Inflammatory macrophage treated with lipopolysaccharide for 1 hour (primary cell): ENCODE measurements around the gene PNPLA7.

Experiments
- DNase-seq, 2 donors: peaks; one replicate each; pipeline ENCODE4 v3.0.0-alpha.2; 2020 to 2022

Gene PNPLA7

GRCh38 chr9:137432687-137433348 lies 117.4 kb downstream of the PNPLA7 start:
- no peak for DNase-seq

- no peak for DNase-seq
These were observed 118.7 kb downstream of the PNPLA7 start for GRCh38 chr9:137431416-137431931.

GRCh38 chr9:137430723-137431415 lies 119.3 kb downstream of the PNPLA7 start:
- no peak for DNase-seq

DNA sequence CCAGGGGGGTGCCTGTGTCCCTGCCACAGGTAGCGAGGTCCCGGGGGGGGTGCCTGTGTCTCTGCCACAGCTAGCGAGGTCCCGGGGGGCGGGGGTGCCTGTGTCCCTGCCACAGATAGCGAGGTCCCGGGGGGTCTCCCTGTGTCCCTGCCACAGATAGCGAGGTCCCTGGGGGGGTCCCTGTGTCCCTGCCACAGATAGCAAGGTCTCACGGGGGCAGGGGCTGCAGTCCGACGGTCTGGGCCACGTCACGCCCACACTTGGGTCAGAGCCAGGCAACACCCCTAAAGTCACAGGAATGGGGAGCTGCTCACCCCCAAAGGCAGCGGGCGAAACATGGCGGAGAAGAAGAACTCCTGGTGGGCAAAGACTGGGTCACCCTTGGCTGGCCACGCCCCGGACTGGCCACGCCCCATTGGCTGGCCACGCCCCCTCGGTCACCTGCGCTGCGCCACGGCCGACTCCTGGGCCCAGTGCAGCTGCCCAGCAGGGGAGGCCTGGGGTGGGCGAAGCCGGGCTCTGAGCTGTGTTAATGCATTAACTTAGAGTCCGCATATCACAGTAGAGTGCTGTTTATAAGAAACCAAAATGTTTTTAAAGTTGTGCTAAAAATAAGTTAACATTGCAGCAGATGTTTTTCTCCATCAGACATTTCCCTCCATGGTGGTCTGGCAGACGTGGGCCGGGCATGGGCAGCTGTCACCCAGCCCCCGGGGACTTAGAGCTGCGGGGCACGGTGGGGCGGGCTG lies 120.1 kb downstream of the PNPLA7 start:
- no peak for DNase-seq

- no peak for DNase-seq
These were observed 120.7 kb downstream of the PNPLA7 start for GRCh38 chr9:137429546-137429890.

DNA sequence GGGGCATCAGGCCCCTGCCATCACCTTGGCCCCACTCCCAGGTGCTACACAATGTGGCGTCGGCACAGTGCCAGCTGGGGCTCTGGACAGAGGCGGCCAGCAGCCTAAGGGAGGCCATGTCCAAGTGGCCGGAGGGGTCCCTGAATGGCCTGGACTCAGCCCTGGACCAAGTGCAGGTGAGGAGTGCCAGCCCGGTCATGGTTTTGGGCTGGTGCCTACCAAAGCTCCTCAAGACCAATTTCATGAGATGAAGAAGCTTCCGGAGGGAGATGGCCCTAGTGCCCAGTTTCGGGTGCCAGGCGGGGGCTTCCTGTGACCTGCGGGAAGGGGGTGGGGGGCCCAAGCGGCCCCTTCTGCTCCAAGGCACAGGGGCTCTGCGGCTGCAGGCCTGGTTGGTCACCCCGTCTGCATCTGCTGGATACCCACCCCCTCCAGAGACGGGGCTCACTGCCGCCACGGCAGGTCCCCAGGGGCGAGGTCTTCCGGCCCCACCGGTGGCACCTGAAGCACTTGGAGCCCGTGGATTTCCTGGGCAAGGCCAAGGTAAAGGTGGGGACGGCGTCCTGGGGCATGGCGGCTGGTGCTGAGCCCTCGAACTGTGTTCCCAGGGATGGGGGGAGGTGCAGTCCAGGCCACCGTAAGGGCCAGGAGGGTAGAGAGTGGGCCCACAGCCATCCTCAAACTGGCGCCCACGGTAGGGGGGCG lies 121.2 kb downstream of the PNPLA7 start:
- DNase-seq: no peak

- no peak for DNase-seq
These were observed 121.9 kb downstream of the PNPLA7 start for GRCh38 chr9:137428311-137428630.

- DNase-seq: no peak
These were observed 122.5 kb downstream of the PNPLA7 start for GRCh38 chr9:137427454-137428310.

DNA sequence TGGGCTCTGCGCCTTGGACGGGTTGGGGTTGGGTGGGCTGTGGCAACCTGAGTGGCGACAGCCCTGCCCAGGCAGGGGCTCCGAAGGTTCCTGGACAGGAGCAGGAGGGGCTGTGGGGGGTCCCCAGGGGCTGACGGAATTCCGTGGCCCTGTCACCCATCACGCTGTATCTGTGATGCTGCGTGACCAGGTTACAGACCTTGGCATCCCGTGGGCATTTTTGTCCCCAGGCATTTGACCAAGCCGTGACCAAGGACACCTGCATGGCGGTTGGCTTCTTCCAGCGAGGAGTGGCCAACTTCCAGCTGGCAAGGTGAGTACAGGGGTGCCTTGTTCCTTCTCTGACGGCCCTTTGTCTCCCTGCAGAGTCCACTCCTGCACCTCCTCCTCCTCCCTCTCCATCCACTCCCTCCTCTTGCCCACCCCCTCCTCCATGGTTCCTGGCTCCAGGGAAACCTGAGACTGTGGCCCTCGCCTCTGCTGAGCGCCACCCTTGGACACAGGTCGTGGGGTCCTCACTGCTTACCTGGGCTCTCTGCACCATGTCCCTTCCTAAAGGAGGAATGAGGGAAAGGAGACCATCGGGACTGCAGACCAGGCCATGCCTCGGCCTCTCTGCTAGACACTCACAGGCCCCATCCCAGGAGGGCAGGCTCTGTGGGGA lies 124.1 kb downstream of the PNPLA7 start:
- no peak for DNase-seq

DNA sequence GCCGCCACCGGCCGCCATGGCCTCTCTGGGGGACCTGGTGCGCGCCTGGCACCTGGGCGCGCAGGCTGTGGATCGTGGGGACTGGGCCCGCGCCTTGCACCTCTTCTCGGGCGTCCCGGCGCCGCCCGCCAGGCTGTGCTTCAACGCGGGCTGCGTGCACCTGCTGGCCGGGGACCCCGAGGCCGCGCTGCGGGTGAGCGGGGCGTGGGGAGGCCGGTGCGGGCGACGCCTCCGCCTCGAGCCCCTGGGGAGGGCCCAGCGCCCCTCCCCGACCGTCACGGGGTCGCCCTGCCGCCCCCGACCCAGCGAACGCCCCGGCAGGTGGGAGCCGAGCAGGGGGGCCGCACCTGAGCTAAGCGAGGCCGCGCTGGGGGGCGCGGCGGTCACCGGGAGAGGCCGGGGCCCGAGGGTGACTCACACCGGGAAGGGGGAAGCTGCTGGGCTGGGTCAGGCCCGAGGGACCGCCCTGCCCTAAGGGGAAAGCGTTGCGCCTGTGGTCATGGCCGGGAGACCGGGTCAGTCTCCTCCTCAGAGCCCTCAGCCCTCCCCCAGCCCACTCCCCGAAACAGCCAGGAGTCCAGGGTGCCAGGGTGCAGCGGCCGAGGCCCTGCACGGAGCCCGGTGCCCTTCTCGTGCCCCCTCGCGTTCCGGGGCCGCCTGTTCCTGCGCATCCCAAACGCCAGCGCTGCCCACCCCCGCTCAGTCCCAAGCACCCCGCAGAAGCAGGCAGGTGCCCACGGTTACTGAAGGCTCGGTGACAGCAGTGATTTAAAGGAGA lies 126.5 kb downstream of the PNPLA7 start:
- peak in 1 of 2 donors; percentile 17 for DNase-seq

DNA sequence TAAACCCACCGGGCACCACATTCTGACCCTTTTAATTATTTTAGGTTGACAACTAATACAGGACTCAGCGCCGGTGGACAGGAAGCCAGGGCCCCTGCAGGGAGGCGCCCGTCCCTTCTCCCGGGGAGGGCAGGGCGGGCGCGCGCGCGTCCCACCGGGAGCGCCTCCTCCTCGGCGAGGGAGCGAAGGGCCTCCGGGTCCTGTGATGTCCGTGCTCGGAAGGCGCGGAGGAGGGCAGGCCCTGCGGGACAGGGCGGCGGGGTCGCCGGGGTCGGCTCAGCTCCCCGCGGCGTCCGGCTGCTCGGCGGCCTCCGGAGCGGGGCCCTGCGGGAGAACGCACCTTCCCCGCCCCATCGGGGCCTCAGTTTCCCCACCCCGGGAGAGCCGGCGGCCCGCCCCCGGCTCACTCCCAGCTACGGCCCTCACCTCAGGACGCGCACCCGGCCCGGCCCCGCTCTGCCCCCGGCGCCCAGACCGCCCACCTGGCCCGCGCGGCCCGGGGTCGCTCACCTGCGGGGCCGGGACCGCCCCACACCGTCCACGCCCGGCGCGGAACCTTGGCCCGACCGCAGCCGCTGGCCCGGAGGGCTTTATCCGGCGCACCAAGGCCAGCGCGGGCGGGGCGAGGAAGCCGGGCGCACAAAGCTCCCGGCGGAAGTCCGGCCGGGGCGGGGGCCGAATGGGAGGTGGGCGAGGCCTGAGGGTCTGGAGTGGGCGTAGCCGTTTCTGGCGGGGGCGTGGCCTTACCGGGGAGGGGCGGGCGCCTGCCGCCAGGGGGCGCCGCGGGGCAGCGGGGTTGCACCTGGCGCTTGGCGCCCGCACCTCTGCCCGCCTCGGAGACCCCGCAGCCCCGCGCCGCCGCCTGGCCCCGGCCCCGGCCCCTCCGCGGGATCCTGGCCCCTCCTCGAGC lies 127.3 kb downstream of the PNPLA7 start, which contains the start of the genes EXD3 and NOXA1:
EXD3 (minus strand) TSS at position 559 of the 910 bp plus-strand sequence. CDS start 27,805 bp downstream, outside the sequence.
NOXA1 (plus strand) TSS at position 790 of the 910 bp plus-strand sequence. CDS start 137 bp downstream, outside the sequence.
- DNase-seq: peak; percentile 90 to 97

DNA sequence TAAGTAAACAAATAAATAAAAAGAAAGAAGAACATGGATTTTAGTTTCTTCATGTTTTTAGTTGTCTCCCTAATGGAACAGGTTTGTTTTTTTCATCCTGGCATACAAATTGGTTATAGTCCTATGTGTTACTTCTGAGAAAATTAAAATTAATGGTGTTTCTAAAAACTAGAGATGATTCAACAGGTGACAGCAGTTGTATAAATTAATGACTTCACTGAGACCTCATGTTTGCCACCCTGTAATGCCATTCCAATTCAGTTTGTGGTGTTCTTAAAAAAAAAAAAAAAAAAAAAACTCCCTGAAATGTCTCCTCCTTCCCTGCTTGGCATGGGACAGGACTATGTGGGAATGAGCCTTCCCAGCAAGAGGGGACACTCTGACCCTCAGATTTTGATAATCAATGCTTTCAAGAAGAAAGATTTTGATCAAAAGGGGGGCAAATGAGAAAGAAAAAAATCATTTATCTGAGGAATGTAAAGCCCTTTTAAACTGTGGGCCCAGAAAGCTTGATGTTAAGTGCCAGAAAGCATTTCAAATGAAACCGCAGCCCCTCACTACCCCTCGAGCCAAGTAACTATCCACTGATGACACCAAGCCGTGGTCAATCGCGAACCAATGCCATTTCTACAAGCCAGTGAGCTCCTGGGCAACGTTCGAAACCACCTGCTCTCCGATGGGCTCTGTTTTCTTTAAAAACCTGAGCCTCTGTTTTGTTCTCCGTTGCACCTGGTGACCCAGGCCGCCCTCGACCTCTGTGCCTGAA lies 128.2 kb downstream of the PNPLA7 start:
- DNase-seq: no peak

DNA sequence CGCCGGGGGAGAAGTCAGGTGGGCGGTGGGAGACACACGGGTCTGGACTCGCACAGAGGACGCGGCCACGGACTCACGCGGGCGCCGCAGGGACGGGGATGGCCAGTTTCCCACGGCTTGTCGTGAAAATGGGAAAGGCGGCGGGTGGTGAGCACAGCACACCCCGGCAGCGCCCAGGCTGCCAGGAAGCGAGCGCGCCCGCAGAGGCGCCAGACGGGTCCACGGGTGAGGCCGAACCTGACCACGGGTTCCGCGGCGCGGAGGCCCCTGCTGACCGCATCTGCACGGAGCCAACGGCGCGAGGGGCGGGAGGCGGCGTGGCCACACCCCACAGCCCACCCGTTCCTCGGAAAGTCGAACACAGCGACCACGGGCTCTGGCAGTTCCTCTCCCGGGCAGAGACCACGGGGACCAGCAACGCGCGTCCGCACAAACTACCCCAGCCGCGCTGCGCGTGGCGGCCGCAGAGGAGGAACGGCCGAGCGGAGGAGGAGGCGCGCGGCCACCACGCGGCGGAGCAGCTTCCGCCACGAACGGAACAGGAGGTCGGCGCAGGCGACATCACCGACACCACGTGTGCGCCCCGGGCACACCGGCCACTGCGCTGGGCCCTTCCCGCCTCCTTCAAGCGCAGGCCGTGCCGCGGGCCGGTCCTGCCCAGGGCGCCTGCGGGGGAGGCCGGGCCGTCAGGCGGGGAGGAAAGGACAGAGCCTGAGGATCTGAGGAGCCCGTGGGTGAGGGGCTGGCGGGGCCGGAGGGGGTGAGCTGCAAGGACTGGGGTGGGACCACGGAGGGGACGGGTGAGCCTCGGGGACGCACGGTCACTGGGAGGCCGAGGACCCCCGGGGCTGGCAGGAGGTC lies 132.8 kb downstream of the PNPLA7 start:
- DNase-seq: no peak

DNA sequence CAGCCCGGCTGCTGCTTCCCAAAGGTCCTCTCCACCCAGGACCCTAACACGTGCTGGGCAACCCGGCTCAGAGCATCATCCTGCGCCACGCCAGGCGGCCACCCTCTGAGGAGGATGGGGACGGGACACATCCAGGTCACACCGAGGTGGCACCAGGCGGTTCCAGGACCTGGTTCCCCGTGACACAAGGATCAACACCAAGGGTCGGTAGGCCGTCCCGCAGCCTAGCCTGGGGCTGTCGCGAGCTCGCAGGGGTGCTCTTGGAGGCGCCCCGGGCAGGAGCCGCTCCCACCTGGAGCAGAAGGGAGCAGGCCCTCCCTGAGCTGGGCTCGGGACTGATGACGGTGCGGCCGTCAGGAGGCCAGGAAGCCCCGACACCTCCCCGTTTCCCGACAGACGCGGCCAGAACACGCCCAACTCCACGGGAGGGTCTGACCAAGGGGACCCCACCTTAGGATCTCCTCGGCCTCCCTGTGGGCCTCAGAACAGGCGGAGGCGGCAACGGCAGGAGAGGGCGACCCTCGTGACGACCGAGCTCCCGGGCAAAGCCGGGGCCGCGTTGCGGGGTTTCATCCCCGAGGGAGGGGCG lies 133.5 kb downstream of the PNPLA7 start:
- no peak for DNase-seq

DNA sequence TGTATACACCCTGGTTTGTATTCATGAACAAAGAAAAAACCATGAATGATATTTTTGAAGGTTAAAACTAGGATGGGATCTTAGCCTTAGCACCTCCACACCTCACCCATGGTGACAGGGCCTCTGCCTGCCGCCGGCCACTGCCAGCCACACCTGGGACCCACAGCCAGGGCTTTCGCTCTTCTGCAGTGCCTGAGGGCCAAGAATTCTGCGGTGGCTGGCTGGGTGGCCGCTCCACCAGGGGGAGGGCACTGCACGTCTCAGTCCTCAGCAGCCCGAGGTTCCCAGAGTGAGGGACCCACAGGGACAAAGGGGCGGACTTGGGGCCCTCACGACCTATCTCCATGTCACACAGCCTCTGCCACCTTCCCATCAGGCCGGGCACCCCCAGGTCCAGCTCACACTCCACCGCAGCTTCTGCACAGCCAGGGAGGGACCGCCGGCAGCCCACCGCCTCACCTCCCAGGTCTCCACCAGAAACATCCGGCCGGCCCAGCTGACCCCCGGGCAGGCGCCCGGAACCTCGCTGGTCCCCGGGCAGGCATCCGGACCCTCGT lies 134.1 kb downstream of the PNPLA7 start:
- DNase-seq: no peak

DNA sequence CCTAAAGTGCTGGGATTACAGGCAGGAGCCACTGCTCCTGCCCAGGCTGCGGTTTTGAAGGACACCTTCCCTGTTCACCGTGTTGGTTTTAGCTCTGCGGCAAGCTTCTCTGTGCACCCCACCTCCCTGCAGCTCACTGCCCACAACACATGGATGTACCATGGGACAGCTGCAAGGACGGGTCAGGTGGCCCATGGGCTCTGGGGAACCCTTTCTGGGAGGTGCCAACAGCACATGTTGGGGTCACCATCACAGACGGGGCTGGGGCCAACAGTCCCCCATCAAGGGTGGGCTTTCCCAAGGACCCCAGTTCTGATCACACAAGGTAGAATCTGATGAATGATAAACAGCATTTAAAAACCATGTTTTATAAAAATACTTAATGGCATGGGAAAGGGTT lies 134.8 kb downstream of the PNPLA7 start:
- no peak for DNase-seq

DNA sequence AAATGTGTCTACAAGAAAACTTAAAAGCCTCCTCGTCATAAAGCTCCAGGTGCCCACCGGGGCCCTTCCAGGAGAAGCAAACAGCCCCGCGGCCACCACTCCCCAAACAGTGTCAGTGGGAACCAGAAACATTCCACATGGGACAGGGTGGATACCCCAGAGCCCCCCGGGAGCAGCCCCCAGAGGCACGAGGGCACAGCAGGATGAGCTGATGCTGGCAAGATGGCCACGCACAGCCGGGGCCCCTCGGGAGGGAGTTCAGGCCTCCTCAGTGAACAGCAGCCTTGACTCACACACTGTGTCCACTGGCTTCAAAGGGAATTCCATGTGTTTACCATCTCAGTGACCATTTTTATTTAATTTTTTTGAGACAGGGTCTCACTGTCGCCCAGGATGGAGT lies 137.8 kb downstream of the PNPLA7 start:
- DNase-seq: no peak
